HG03064 (cell line): Measurements from ENCODE around the gene MEN1.
A peak's percentile ranks its signal among the peaks of the same experiment; 100 is the strongest.

ENCODE experiments used
- ATAC-seq: cut with Tn5 transposase; IDR thresholded peaks from one replicate; pipeline ENCODE4 v1.9.1; 2021; ENCODE audit warnings: low read depth; ENCODE audit not compliant: unreplicated experiment

Gene MEN1

DNA sequence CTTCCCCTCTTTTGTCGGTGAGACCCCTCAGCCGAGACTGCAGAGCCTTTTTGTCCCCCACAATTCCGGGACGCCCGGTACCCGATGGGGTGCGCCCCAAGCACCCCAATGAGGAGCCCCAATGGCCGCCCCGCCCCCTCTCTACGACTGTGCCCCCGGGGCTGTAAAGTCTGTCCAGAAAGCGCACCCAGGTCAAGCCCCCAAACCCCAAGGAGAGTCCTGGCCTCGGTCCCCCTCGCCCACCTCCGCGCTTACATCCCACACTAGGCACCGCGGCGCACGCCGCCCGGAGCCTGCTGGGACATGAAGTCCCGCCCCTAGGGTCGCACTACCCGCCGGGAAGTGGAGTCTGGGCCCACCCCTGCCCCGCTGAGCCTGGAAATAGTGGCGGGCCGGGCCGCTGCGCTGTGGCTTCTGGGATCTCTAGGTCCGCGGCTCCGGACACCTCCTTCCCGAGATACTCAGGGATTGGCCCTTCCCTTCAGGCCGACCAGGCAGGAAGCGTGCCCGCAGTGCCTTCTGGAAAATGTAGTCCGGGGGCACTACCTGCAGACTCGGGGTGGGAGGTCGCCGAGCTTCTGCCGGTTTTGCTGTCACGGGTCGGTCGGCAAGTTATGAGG lies at the start of gene MEN1:
TSS of gene MEN1 (minus strand) at position 281 of the 620 bp plus-strand sequence. CDS start 442 bp downstream, outside the sequence.
- ATAC-seq: peak; percentile 44

DNA sequence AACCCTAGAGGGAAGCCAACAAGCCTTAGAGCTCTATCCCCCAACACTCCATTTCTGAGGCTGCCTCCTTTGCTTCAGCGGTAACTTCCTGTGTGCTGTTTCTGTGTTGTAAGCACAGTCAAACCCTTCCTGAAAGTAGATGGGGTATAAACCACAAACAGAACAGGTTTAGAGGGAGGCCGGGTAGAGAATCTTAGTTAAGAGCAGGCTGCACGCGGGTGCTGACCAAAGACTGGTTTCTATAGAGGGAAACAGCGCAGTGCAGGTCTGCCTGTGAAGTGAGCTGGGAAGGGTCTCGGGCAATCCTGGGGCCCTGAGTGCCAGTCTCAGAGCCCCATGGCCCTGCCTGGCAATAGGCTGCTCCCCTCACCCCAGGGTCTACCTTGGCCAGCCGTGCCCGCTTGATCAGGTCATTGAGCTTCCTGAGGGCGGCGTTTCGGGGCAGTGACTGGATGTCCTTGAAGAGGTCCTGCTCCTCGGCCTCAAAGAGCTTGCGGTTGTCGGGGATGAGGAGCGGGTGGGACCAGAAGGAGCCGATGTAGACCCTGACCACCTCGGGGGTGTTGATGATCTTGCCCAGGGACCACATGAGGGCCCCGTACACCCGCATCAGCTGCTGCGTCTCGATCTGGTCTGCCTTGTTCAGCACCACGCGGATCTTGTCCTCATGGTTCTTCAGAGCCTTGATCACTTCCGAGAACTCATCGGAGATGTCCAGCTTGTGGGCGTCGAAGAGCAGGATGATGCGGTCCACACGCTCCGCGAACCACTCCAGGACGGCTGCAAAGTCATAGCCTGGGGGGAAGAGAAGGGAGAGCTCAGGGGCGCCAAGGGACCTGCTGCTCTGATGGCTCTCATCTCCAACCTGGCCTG lies 49.4 kb upstream of the MEN1 start:
- peak; percentile 56 for ATAC-seq

DNA sequence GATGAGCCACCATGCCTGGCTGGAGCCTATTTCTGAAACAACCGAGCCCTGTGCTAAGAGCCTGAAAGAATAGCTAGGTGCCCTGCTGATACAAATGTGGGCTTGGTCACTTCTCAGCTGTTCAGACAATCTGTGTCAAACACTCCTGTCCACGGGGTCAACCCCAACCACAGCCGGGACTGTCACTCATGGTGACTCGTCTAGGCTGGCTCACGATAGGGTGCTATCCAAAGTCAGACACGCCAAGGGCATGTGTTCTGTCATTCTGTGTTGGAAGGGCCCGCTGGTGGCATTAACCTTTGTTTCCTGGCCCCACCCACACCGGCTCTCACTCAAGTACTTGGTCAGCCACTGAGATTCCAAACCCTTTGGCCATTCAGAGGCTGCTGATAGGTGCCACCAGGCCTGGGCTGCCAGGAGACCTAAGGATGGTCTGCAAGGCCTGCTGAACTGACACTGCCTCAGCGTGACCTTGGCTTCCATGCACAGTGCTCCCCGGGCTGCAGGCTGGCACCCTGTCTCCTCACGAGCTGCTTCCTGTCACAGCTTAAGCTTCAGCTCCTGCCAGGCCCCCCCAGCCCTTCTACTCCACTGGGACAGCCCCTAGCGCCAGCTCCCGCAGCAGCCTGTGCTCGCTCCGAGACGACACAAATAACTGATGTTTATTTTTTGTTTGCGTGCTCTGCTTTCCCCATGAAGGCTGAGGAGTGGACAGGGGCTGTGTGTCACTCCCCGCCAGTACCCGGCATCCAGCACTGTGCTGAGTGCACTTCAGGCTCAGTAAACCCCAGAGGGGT lies 48.3 kb upstream of the MEN1 start:
- no peak for ATAC-seq

DNA sequence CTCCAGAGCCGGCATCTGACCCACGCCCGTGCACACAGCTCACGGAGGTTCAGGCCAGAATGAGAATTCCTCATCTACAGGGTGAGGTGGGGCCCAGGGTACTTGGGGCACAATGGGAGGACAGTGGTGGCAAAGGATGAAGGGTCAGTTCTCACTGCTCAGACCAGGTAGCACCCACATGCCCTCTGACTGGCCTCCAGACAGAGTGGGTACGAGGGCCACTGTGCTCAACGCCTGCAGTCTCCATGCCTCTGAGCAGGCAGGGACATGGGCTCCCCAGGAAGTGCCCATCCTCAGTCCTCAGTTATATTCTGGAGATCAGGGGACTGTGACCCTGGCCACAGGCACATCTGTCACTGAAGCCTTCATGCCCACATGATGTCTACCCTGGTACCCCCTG lies 47.1 kb upstream of the MEN1 start:
- ATAC-seq: no peak

- no peak for ATAC-seq
These were observed 46.3 kb upstream of the MEN1 start for GRCh38 chr11:64856382-64857227.

GRCh38 chr11:64855596-64856304 lies 45.4 kb upstream of the MEN1 start:
- no peak for ATAC-seq

DNA sequence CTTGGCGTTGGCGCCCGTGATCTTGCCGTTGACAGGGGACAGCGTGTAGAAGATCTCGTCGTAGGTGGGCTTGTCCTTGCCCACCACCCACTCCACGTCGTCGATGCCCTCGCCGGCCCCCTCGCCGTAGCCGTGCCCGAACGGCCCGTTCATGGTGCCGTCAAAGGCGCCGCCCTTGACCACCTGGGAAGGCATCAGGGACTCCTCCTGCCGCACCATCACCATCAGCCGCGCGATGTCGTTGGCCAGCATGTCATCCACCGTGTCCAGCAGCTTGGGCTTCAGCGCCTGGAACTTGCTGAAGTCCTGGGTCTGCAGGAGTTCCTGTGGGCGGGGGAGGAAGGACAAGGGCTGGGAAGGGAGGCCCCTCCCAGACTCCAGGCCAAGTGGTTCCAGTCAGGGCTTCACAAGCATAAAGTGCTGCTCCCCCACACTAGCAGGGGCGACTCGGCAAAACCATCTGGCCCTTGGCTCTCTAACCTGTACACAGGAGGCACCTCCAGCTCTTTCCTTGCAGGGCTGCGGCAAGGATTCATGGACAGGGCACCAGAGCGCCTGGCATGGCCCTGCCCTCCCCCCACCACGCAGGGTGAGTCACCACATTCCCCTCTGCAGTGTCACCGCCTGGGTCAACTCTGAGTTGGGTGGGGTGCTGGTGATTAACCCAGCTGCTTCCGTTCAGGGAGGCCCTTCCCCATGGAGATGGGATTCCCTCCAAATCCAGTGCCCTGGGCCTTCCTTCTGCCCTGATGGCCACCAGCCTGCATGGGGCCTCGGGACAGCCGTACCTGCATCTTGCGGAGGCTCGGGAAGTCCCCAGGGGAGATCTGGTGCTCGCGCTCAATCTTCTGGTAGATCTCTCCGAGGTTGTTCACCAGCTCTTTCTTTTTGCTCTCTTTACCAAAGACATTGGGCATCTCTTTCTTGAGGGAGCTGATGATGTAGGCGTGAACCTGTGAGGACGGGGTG lies 44.5 kb upstream of the MEN1 start:
- no peak for ATAC-seq

DNA sequence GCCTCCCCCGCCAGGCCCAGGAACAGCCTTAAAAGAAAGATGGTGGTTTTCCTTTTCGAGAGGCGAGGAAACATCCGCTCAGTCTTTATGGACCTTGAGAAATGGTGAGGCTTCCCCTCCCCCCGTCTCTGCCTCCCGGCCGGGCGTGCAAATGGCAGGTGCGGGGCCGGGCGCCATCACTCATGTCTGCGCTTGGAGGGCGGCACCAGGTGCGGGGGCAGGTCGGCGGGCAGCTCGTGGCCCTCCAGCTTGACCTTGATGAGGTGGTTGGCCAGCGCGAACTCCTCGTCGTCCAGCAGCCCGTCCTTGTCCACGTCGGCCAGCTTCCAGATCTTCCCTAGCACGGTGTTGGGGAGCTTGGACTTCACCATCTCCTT lies 43.8 kb upstream of the MEN1 start:
- no peak for ATAC-seq

DNA sequence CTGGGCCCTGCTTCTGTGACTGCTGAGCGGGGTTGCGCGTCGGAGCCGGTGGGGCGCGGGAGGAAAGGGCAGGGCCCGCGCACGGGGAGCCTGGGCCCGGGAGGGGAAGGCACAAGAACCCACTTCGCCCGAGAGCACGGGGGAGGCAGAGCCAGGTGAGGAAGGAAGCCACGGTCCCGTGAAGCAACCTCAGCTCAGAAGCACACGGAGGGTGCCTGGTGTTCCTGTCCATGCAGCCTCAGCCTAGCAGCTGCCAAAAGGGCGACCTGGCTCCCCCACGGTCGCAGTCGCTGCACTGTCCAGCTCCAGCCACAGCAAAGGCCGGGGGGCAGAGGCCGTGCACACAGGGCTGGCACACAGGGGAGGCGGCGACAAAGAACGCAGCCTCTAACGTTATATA lies 43.4 kb upstream of the MEN1 start:
- no peak for ATAC-seq

GRCh38 chr11:64852804-64853509 lies 42.6 kb upstream of the MEN1 start:
- no peak for ATAC-seq

- ATAC-seq: peak; percentile 5
These were observed 41.5 kb upstream of the MEN1 start for GRCh38 chr11:64851831-64852351.

GRCh38 chr11:64850979-64851567 lies 40.7 kb upstream of the MEN1 start:
- peak; percentile 40 for ATAC-seq

DNA sequence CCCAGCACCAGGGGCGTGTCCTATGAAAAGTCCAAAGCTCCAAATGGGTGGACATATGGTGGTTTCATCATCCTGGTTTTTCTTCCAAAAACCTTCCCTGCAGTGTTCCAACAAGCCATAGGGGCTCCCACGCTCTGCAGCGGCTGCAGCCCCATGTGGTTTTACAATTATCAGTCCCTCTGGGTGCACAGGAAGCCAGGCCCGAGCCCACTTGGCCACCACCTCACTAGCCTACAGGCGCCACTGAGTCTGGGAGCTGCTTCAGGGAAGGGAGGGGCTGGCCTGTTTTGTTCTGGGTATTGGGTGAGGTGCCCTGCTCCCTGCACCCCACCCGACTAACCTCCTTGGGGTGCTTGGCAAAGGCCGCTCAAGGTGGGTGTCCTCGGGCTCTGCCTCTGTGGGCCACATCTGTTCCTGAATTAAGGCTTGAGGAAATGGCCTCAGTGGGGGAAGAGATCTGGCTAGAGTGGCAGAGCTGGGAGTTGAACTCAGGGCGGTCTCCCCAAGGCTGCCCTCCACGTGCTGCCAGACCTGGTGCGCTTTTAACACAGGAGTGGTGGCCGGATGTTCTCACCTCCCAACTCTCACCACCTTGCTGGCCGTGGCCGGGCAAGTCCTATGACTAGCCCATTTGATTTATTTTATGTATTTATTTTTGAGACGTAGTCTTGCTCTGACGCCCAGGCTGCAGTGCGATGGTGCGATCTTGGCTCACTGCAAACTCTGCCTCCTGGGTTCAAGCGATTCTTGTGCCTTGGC lies 39.4 kb upstream of the MEN1 start:
- no peak for ATAC-seq

DNA sequence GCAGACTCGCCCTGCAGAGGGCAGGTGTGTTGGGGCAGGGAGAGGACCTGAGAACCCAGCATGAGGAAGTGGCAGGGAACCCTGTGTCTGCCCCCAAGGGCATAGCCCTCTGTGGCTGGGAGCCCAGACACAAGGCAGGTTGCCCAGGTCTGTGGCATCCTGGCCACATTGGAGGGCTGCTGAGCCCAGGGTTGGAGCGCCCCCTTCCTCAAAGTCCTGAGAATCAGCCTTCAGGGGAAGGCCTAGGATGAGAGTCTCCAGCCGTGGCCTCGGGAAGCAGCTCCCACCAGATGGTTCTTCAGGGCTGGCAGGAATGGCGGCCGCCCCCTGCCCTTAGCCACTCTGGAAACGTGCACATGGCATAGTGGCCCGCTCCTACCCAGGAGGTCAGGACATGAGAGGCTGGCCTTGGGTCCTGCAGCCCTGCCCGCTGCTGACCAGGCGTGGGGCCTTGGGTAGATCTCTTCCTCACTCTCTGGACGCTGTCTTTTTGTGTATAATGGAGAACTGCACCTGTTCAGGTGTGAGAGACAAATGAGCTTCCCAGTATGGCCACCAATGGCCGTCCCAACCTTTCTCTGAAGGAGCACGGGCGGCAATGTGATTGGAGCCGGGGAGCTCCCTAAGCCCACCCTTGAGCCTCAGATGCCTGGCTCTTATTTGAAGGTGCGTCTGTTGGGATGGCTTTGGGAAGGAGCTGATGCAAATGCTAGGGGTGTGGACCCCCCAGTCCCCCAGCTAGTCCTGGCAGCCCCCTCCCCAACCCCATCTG lies 38.7 kb upstream of the MEN1 start:
- no peak for ATAC-seq

- no peak for ATAC-seq
These were observed 38.0 kb upstream of the MEN1 start for GRCh38 chr11:64848214-64848825.
